ENCODE data around the gene ZNF117.

ZNF117 gene

GRCh38 chr7:64997927-64998391 is 7.1 kb upstream of the ZNF117 start:
- DNase-seq (ENCODE audit: low read depth): peak; percentile 92
- no peak for TF ChIP-seq CTCF (IDR thresholded peaks at IDR 0.05; ENCODE audit: insufficient read depth, low read depth, low read length, missing control alignments)
- H3K4me3 ChIP-seq (ENCODE audit: low read length): no peak overlapping the region

- no peak for TF ChIP-seq CTCF (IDR thresholded peaks at IDR 0.05; ENCODE audit: insufficient read depth, low read depth, low read length, missing control alignments)
- no peak overlapping the region for H3K4me3 ChIP-seq (ENCODE audit: low read length)
- DNase-seq (ENCODE audit: low read depth): no peak
Measured at GRCh38 chr7:64997164-64997908, 6.5 kb upstream of the ZNF117 start.

- no peak overlapping the region for H3K4me3 ChIP-seq (ENCODE audit: low read length)
- no peak for TF ChIP-seq CTCF (IDR thresholded peaks at IDR 0.05; ENCODE audit: insufficient read depth, low read depth, low read length, missing control alignments)
- DNase-seq (ENCODE audit: low read depth): no peak
Measured at GRCh38 chr7:64996305-64996704, 5.5 kb upstream of the ZNF117 start.

- peak; percentile 63 for DNase-seq (ENCODE audit: low read depth)
- no peak for TF ChIP-seq CTCF (IDR thresholded peaks at IDR 0.05; ENCODE audit: insufficient read depth, low read depth, low read length, missing control alignments)
Measured at GRCh38 chr7:64993901-64994300, 3.1 kb upstream of the ZNF117 start.

GRCh38 chr7:64992971-64993370 is 2.1 kb upstream of the ZNF117 start:
- DNase-seq (ENCODE audit: low read depth): peak; percentile 28
- H3K4me3 ChIP-seq (ENCODE audit: low read length): no peak overlapping the region
- no peak for TF ChIP-seq CTCF (IDR thresholded peaks at IDR 0.05; ENCODE audit: insufficient read depth, low read depth, low read length, missing control alignments)

More at GRCh38 chr7:64993901-64994300, 3.1 kb upstream of the ZNF117 start:
- H3K4me3 ChIP-seq (ENCODE audit: low read length): no peak overlapping the region

- peak; percentile 29 for DNase-seq (ENCODE audit: low read depth)
- no peak overlapping the region for H3K4me3 ChIP-seq (ENCODE audit: low read length)
- no peak for TF ChIP-seq CTCF (IDR thresholded peaks at IDR 0.05; ENCODE audit: insufficient read depth, low read depth, low read length, missing control alignments)
Measured at GRCh38 chr7:64990216-64990615, 620 bp downstream of the ZNF117 start.
